ENCODE data around the gene ATP1A2.

The ATP1A2 gene

DNA sequence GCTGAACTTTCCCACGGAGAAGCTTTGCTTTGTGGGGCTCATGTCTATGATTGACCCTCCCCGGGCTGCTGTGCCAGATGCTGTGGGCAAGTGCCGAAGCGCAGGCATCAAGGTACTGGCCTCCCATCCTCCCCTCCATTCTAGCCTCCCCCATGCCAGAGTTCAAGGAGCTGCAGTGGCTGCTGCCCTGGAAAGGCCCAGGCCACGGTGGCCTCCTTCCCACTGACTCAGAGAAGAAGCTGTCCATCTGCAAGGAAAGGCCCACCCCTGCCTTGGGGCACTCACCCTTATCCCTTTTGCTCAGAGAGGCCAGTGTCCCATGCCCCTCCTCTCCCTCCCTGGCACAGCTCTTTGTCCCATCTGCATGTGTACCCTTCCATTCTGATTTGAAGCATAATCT is 14.9 kb downstream of the ATP1A2 start:
- no peaks in the 10 kb centered on the region for H3K79me2 ChIP-seq (ENCODE audit: control insufficient read depth, low read length)
- no peaks in the 10 kb centered on the region for H4K20me1 ChIP-seq (ENCODE audit: control insufficient read depth, insufficient read depth, low read depth, low read length)
- no peak overlapping the region for H3K4me2 ChIP-seq (ENCODE audit: low read length)
- no peak overlapping the region for H3K4me3 ChIP-seq (ENCODE audit: low read length)
- H3K9me2 ChIP-seq (replicated peaks; ENCODE audit: control insufficient read depth, low read length): no peaks in the 10 kb centered on the region
- TF ChIP-seq, protein P1, sequence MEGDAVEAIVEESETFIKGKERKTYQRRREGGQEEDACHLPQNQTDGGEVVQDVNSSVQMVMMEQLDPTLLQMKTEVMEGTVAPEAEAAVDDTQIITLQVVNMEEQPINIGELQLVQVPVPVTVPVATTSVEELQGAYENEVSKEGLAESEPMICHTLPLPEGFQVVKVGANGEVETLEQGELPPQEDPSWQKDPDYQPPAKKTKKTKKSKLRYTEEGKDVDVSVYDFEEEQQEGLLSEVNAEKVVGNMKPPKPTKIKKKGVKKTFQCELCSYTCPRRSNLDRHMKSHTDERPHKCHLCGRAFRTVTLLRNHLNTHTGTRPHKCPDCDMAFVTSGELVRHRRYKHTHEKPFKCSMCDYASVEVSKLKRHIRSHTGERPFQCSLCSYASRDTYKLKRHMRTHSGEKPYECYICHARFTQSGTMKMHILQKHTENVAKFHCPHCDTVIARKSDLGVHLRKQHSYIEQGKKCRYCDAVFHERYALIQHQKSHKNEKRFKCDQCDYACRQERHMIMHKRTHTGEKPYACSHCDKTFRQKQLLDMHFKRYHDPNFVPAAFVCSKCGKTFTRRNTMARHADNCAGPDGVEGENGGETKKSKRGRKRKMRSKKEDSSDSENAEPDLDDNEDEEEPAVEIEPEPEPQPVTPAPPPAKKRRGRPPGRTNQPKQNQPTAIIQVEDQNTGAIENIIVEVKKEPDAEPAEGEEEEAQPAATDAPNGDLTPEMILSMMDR (IDR thresholded peaks at IDR 0.05; ENCODE audit: low read depth, low read length, poor library complexity, severe bottlenecking): no peak
- no peak for TF ChIP-seq EZH2phosphoT487 (IDR thresholded peaks at IDR 0.05; ENCODE audit: borderline replicate concordance, low read length)
- H3K27ac ChIP-seq (ENCODE audit: low read depth, low read length): no peak overlapping the region
- H3F3A ChIP-seq (ENCODE audit: control insufficient read depth, insufficient read depth): no peaks in the 10 kb centered on the region
- H3K36me3 ChIP-seq (ENCODE audit: control insufficient read depth, low read length): no peaks in the 10 kb centered on the region
- H3K9me3 ChIP-seq (ENCODE audit: control insufficient read depth, insufficient read depth, low read length): no peaks in the 10 kb centered on the region
- peaks cover 14% of the 10 kb centered on the region for H3K27me3 ChIP-seq (ENCODE audit: control insufficient read depth, low read length)
- H3K4me1 ChIP-seq (ENCODE audit: control insufficient read depth, low read length): no peaks in the 10 kb centered on the region

DNA sequence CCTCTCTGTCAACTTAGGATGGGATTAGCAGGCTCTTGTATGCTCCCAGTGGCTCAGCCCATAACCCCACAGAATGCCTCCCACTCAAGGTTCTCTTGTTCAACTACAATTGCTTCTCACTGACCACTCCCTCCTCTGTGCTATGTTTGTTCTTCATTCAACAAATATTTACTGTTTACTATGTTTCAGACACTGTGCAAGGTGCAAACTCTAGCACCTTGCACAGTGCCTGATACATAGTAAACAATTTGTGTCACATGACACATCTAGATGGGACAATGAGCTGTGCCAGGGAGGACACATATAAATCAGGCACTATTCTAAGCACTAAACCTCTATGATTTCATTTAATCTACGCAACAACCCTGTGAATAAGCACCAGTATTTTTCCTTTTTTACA is 15.4 kb downstream of the ATP1A2 start:
- no peaks in the 10 kb centered on the region for H3F3A ChIP-seq (ENCODE audit: control insufficient read depth, insufficient read depth)
- H3K27ac ChIP-seq (ENCODE audit: low read depth, low read length): no peak overlapping the region
- no peak overlapping the region for H3K4me2 ChIP-seq (ENCODE audit: low read length)
- no peaks in the 10 kb centered on the region for H3K36me3 ChIP-seq (ENCODE audit: control insufficient read depth, low read length)
- H3K9me2 ChIP-seq (replicated peaks; ENCODE audit: control insufficient read depth, low read length): no peaks in the 10 kb centered on the region
- H3K27me3 ChIP-seq (ENCODE audit: control insufficient read depth, low read length): peaks cover 14% of the 10 kb centered on the region
- H3K4me1 ChIP-seq (ENCODE audit: control insufficient read depth, low read length): no peaks in the 10 kb centered on the region
- H4K20me1 ChIP-seq (ENCODE audit: control insufficient read depth, insufficient read depth, low read depth, low read length): no peaks in the 10 kb centered on the region
- no peaks in the 10 kb centered on the region for H3K79me2 ChIP-seq (ENCODE audit: control insufficient read depth, low read length)
- TF ChIP-seq EZH2phosphoT487 (IDR thresholded peaks at IDR 0.05; ENCODE audit: borderline replicate concordance, low read length): no peak
- TF ChIP-seq, protein P1 (IDR thresholded peaks at IDR 0.05; ENCODE audit: low read depth, low read length, poor library complexity, severe bottlenecking): no peak
- H3K9me3 ChIP-seq (ENCODE audit: control insufficient read depth, insufficient read depth, low read length): no peaks in the 10 kb centered on the region
- no peak overlapping the region for H3K4me3 ChIP-seq (ENCODE audit: low read length)

DNA sequence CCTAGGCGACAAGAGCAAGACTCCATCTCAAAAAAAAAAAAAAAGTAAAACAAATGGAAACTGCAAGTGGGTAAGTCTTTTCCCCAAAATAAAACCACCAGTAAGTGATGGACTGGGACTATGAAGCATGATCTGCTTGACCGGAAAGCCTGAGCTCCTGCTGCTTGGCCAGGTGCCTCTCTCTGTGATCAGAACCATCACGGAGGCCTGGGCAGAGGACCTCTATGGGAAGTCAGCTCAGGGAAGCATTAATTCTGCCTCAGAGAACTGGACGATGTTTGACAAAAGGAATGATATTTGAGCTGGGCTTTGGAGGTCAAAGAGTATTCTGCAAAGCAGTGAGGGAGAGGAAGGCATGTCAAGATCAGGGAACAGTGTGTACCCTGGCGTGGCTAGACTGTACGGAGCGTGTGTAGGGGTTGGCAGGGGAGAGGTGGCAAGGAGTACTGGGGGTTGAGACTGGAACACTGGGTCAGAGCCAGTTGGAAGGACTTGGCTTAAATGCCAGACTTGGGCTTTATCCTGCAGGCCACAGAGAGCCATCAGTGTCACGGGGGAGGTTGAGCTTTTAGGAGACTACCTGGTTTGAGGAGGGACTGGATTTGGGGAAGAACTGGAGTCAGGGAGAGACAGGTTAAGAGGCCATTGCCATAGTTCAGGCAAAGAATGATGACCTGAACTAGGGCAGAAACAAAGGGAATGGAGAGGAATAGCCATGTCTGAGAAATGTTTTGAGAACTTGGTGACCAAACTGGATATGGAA is 16.4 kb downstream of the ATP1A2 start:
- Histone ChIP-seq H3K9me3 (ENCODE audit: control insufficient read depth, insufficient read depth, low read length) (no peaks in the 10 kb centered on the region), H3K27ac (ENCODE audit: low read depth, low read length) (no peak overlapping the region), H3K79me2 (ENCODE audit: control insufficient read depth, low read length) (no peaks in the 10 kb centered on the region), H3K27me3 (ENCODE audit: control insufficient read depth, low read length) (peaks cover 14% of the 10 kb centered on the region), H3K9me2 (replicated peaks; ENCODE audit: control insufficient read depth, low read length) (no peaks in the 10 kb centered on the region), H3K4me3 (ENCODE audit: low read length) (no peak overlapping the region), H3K4me2 (ENCODE audit: low read length) (no peak overlapping the region), H3F3A (ENCODE audit: control insufficient read depth, insufficient read depth) (no peaks in the 10 kb centered on the region), H3K36me3 (ENCODE audit: control insufficient read depth, low read length) (no peaks in the 10 kb centered on the region), H3K4me1 (ENCODE audit: control insufficient read depth, low read length) (no peaks in the 10 kb centered on the region), H4K20me1 (ENCODE audit: control insufficient read depth, insufficient read depth, low read depth, low read length) (no peaks in the 10 kb centered on the region)
- TF ChIP-seq, protein P1 (IDR thresholded peaks at IDR 0.05; ENCODE audit: low read depth, low read length, poor library complexity, severe bottlenecking): no peak
- TF ChIP-seq EZH2phosphoT487 (IDR thresholded peaks at IDR 0.05; ENCODE audit: borderline replicate concordance, low read length): no peak
